HG02610 (cell line): Measurements from ENCODE around the gene BDH2.

Source experiments
- ATAC-seq: cut with Tn5 transposase; IDR thresholded peaks from one replicate; pipeline ENCODE4 v1.9.1; 2021; ENCODE audit warnings: mild to moderate bottlenecking, moderate library complexity; ENCODE audit not compliant: unreplicated experiment

The BDH2 gene

DNA sequence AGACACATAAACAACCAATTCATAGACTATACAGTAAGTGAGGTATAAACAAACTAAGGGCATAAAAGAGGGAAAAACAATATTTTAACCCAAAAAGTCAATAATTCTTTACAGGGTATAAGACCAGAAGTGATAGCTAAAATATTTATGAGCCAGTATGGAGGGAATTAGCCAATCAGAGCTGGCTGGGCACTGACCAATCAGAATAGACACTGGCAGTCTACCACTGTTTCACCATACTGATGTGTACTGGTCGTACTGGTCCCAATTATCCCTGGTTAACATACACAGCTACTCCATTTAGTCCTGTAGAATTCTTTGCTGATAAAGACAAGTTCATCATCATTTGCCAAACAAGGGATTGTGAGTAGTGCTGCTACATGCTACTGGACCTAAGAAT lies 70.3 kb downstream of the BDH2 start:
- ATAC-seq = no peak
